MCF 10A (cell line): ENCODE measurements around the gene AP4S1. TPM values are rescaled to one million over a fixed set of nuclear protein-coding genes. Genes with fewer than 3 reads are reported as not detected.

Experiments used
- BruUV-seq: library from RNA; stranded (reverse); fragments of 400-500 nt; replicated peaks from 2 replicates; lab custom pipeline; 2021; lab: Mats Ljungman, UMichigan
- CTCF ChIA-PET: fragments of 300-600 bp; sonication (Branson Sonifier 250); formaldehyde crosslinking; extraction: SDS; loops from one replicate; lab custom pipeline; 2021; ENCODE audit warnings: antibody characterized with exemption, inconsistent platforms; lab: Yijun Ruan, JAX
- POLR2A ChIA-PET: fragments of 300-600, 350-650 bp; sonication (Branson Sonifier 250); formaldehyde crosslinking; extraction: SDS; loops from one replicate; lab custom pipeline; 2020; ENCODE audit warnings: antibody characterized with exemption, inconsistent platforms; lab: Yijun Ruan, JAX
- DNase-seq: peaks from one replicate; pipeline ENCODE4 v3.0.0-alpha.2; 2018; ENCODE audit not compliant: unreplicated experiment
- H3K27ac Mint-ChIP-seq: one replicate; pipeline ENCODE4 v1.8.0; 2022; ENCODE audit warnings: mild to moderate bottlenecking, low read depth, mixed read lengths; ENCODE audit not compliant: unreplicated experiment
- H3K27me3 Mint-ChIP-seq: one replicate; pipeline ENCODE4 v1.8.0; 2022; ENCODE audit warnings: mixed read lengths; ENCODE audit not compliant: insufficient read depth, unreplicated experiment
- H3K36me3 Mint-ChIP-seq: one replicate; pipeline ENCODE4 v1.8.0; 2022; ENCODE audit warnings: mild to moderate bottlenecking, moderate library complexity, mixed read lengths; ENCODE audit not compliant: insufficient read depth, unreplicated experiment
- H3K4me1 Mint-ChIP-seq: one replicate; pipeline ENCODE4 v1.8.0; 2022; ENCODE audit warnings: mixed read lengths; ENCODE audit not compliant: insufficient read depth, unreplicated experiment
- H3K4me3 Mint-ChIP-seq: one replicate; pipeline ENCODE4 v1.8.0; 2022; ENCODE audit warnings: mild to moderate bottlenecking, moderate library complexity, mixed read lengths; ENCODE audit not compliant: unreplicated experiment
- H3K9me3 Mint-ChIP-seq: one replicate; pipeline ENCODE4 v1.8.0; 2022; ENCODE audit warnings: mixed read lengths; ENCODE audit not compliant: unreplicated experiment
- intact Hi-C: fragments of 100-400 bp; cut with micrococcal nuclease; formaldehyde crosslinking; loops from 2 replicates; pipeline ENCODE4 v1.14.1; 2022
- total RNA-seq: library from RNA; stranded (reverse); gene quantifications from 2 replicates; pipeline ENCODE4 v1.2.3, GENCODE V29; 2022
- TF ChIP-seq, protein P1 (sequence below): fragments of 200-600 bp; IDR thresholded peaks from one replicate; pipeline ENCODE4 v1.8.0; 2022; ENCODE audit warnings: antibody characterized with exemption, mild to moderate bottlenecking; ENCODE audit not compliant: unreplicated experiment

AP4S1 gene
- total RNA-seq, 1 experiment from 2014 or later: 13.4 TPM

DNA sequence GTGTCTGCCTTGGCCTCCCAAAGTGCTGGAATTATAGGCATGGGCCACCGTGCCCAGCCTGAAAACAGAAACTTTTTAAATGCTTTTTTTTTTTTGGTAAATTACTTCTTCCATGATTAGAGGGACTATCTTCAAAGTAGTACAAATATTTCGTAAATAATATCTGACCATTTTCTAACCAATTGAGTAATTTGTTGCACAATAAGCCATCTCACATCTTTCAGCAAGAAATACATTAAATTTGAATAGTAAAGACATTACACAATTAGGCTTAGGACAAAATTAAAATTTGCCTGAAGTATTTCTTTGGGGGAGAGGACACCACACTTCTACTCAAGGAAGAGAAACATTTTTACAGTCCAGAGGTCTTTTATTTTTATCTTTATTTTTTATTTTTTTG is 85.4 kb downstream of the AP4S1 start:
- TF ChIP-seq, protein P1, sequence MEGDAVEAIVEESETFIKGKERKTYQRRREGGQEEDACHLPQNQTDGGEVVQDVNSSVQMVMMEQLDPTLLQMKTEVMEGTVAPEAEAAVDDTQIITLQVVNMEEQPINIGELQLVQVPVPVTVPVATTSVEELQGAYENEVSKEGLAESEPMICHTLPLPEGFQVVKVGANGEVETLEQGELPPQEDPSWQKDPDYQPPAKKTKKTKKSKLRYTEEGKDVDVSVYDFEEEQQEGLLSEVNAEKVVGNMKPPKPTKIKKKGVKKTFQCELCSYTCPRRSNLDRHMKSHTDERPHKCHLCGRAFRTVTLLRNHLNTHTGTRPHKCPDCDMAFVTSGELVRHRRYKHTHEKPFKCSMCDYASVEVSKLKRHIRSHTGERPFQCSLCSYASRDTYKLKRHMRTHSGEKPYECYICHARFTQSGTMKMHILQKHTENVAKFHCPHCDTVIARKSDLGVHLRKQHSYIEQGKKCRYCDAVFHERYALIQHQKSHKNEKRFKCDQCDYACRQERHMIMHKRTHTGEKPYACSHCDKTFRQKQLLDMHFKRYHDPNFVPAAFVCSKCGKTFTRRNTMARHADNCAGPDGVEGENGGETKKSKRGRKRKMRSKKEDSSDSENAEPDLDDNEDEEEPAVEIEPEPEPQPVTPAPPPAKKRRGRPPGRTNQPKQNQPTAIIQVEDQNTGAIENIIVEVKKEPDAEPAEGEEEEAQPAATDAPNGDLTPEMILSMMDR: no peak
- intact Hi-C loops: no loop called here
- no TSS peak for BruUV-seq
- ChIA-PET POLR2A (interaction anchor here (0.6 to 1.3 kb wide), 4 partner anchors 11 to 169 kb away, joined by 3 to 5 read pairs (median 3); no protein-coding TSS in a partner anchor), CTCF (interaction anchor here (1.2 kb wide), 1 partner anchor 12 kb away, joined by 3 read pairs; no protein-coding TSS in a partner anchor)
- H3K36me3 Mint-ChIP-seq: peaks cover 81% of the 10 kb centered on the region
- no peaks in the 10 kb centered on the region for H3K27me3 Mint-ChIP-seq
- no peaks in the 10 kb centered on the region for H3K9me3 Mint-ChIP-seq
- H3K27ac Mint-ChIP-seq: no peak overlapping the region
- H3K4me1 Mint-ChIP-seq: no peaks in the 10 kb centered on the region
- no peak overlapping the region for H3K4me3 Mint-ChIP-seq
- no peak for DNase-seq

DNA sequence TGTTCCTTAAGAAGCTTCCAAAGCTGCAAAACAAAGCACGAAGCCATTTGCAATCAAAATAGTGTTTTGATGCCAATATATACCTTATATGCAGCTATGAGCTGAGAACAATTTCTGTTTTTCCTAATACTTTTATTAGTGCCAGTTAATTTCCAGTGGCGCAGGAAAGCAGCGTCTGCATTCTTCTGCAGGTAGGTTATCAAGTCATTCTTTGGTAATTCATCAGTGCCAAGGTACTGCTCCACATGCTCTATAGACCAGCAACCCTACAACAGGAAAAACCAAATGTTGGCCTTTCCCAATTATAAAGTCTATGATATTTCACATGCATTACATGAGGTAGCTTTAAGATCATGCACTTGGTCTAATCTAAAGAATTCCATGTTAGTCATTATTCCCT is 88.3 kb downstream of the AP4S1 start:
- TF ChIP-seq, protein P1: no peak
- peaks cover 85% of the 10 kb centered on the region for H3K36me3 Mint-ChIP-seq
- no peaks in the 10 kb centered on the region for H3K27me3 Mint-ChIP-seq
- intact Hi-C loops: no loop called here
- H3K4me1 Mint-ChIP-seq: no peaks in the 10 kb centered on the region
- CTCF ChIA-PET: interaction anchor here (0.6 to 0.7 kb wide), 2 partner anchors 14 to 332 kb away, joined by 3 read pairs; no protein-coding TSS in a partner anchor
- no peak overlapping the region for H3K4me3 Mint-ChIP-seq
- BruUV-seq: no TSS peak
- H3K9me3 Mint-ChIP-seq: no peaks in the 10 kb centered on the region
- H3K27ac Mint-ChIP-seq: no peak overlapping the region
- no peak for DNase-seq
- POLR2A ChIA-PET: no interaction called here

DNA sequence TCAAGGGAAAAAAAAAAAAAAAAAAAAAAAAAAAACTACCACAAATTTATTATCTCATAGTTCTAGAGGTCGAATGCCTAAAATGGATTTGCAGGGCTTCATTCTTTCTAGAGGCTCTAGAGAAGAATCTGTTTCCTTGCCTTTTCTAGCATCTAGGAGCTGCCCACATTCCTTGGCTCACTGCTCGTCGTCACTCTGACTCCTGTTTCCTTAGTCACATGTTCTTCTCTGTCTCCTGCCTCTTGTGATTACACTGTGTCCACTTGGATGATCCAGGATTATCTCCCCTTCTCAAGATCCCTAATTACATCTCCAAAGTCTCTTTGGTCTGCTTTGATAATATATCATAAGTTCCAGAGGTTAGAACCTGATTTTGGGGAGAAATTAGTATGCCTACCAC is 93.4 kb downstream of the AP4S1 start:
- CTCF ChIA-PET: interaction anchor here (1.5 to 1.8 kb wide), 3 partner anchors 12 to 138 kb away, joined by 3 to 7 read pairs (median 3); no protein-coding TSS in a partner anchor
- H3K36me3 Mint-ChIP-seq: peaks cover 89% of the 10 kb centered on the region
- H3K9me3 Mint-ChIP-seq: no peaks in the 10 kb centered on the region
- H3K4me3 Mint-ChIP-seq: no peak overlapping the region
- intact Hi-C loops: no loop called here
- DNase-seq: no peak
- BruUV-seq: no TSS peak
- POLR2A ChIA-PET: interaction anchor here (0.5 kb wide), 1 partner anchor 179 kb away, joined by 3 read pairs; no protein-coding TSS in a partner anchor
- H3K27me3 Mint-ChIP-seq: no peaks in the 10 kb centered on the region
- TF ChIP-seq, protein P1: no peak
- no peak overlapping the region for H3K27ac Mint-ChIP-seq
- H3K4me1 Mint-ChIP-seq: no peaks in the 10 kb centered on the region

DNA sequence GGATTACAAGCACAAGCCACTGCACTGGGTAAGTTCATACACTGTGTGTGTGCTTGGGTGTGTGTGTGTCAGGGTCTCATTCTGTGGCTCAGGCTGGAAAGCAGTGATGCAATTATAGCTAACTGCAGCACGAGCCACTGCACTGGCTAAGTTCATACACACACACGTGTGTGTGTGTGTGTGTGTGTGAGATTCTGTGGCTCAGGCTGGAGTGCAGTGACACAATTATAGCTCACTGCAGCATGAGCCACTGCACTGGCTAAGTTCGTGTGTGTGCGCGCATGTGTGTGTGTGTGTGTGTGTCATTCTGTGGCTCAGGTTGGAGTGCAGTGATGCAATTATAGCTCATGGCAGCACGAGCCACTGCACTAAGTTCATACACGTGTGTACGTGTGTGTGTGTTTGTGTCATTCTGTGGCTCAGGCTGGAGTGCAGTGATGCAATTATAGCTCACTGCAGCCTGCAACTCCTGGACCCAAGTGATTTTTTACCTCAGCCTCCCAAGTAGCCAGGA is 96.7 kb downstream of the AP4S1 start:
- Mint-ChIP-seq H3K36me3 (peaks cover 79% of the 10 kb centered on the region), H3K4me1 (no peaks in the 10 kb centered on the region), H3K4me3 (no peak overlapping the region), H3K27ac (no peak overlapping the region), H3K9me3 (no peaks in the 10 kb centered on the region), H3K27me3 (no peaks in the 10 kb centered on the region)
- no peak for DNase-seq
- intact Hi-C loops: no loop called here
- POLR2A ChIA-PET: no interaction called here
- BruUV-seq: no TSS peak
- TF ChIP-seq, protein P1: no peak
- CTCF ChIA-PET: interaction anchor here (0.7 to 1.5 kb wide), 2 partner anchors 18 to 135 kb away, joined by 3 to 4 read pairs; no protein-coding TSS in a partner anchor
